Measurements from ENCODE around the gene RBM6.

RBM6 gene

DNA sequence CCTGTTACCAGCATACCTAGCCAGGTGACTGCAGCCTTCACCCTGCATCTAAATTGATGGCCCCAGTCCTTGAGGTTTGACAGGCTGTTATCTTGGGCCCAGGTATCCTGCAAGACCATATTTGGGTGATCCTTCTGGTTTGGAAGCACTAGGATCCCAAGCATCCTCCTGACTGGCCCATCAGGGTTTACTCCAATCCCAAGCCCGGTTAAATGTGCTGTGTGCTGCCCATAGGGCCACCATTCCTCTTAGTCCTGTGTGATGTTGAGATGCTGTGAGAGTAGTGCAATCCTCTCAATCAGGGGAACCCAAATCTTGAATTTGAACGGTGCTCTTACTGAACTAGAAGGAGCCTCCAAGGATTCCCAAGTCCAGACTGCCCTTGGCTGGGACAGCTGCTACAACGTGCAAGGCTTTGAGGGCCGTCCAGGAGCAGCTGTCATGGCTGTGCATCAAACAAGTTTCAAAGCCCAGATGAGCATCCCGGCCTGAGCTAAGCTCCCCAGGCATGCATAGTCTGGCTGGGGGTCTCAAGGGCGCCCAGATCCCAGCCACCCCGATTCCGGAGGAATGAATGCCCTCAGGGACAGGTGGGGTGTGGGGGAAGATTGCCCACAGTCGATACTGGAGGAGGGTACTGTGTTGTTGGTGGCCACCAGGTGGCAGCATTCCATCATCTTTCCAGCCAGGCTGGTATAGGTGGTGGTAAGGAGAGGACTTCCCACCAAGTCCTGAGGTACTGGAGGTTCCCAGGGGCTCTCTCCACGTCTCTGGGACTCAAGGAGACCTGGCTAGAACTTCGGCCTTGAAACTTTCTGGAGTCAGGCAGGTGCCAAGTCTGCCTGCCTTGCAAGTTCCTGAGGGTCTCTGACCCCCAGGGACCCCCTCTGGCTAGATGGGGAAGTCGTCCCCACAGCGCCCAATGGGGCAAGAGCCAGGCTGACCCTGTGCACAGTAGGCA is 181.4 kb downstream of the RBM6 start:
- Histone ChIP-seq H3K36me3 (ENCODE audit: control insufficient read depth, insufficient read depth, low read length) (peaks cover 30% of the 10 kb centered on the region), H3K27ac (ENCODE audit: low read depth, low read length) (no peak overlapping the region)

GRCh38 chr3:50122071-50122470 is 182.1 kb downstream of the RBM6 start:
- peaks cover 6% of the 10 kb centered on the region for H3K4me1 ChIP-seq (ENCODE audit: control insufficient read depth, insufficient read depth, low read length)
- H3K9ac ChIP-seq (ENCODE audit: low read length): no peak overlapping the region
- no peak overlapping the region for H3K27ac ChIP-seq (ENCODE audit: low read depth, low read length)
- H3K36me3 ChIP-seq (ENCODE audit: control insufficient read depth, insufficient read depth, low read length): peaks cover 23% of the 10 kb centered on the region
- H3K4me3 ChIP-seq (ENCODE audit: low read length): no peak overlapping the region
- no peaks in the 10 kb centered on the region for H3K27me3 ChIP-seq (ENCODE audit: control insufficient read depth, insufficient read depth, low read length)

More for the DNA sequence above, 181.4 kb downstream of the RBM6 start:
- Histone ChIP-seq H3K9ac (ENCODE audit: low read length) (no peak overlapping the region), H3K27me3 (ENCODE audit: control insufficient read depth, insufficient read depth, low read length) (no peaks in the 10 kb centered on the region), H3K4me1 (ENCODE audit: control insufficient read depth, insufficient read depth, low read length) (peaks cover 5% of the 10 kb centered on the region), H3K4me3 (ENCODE audit: low read length) (no peak overlapping the region)

- H3K4me3 ChIP-seq (ENCODE audit: low read length): no peak overlapping the region
- H3K27me3 ChIP-seq (ENCODE audit: control insufficient read depth, insufficient read depth, low read length): no peaks in the 10 kb centered on the region
- peaks cover 6% of the 10 kb centered on the region for H3K4me1 ChIP-seq (ENCODE audit: control insufficient read depth, insufficient read depth, low read length)
- H3K36me3 ChIP-seq (ENCODE audit: control insufficient read depth, insufficient read depth, low read length): peaks cover 17% of the 10 kb centered on the region
- no peak overlapping the region for H3K9ac ChIP-seq (ENCODE audit: low read length)
- no peak overlapping the region for H3K27ac ChIP-seq (ENCODE audit: low read depth, low read length)
These were observed 182.9 kb downstream of the RBM6 start for GRCh38 chr3:50122661-50123391.

DNA sequence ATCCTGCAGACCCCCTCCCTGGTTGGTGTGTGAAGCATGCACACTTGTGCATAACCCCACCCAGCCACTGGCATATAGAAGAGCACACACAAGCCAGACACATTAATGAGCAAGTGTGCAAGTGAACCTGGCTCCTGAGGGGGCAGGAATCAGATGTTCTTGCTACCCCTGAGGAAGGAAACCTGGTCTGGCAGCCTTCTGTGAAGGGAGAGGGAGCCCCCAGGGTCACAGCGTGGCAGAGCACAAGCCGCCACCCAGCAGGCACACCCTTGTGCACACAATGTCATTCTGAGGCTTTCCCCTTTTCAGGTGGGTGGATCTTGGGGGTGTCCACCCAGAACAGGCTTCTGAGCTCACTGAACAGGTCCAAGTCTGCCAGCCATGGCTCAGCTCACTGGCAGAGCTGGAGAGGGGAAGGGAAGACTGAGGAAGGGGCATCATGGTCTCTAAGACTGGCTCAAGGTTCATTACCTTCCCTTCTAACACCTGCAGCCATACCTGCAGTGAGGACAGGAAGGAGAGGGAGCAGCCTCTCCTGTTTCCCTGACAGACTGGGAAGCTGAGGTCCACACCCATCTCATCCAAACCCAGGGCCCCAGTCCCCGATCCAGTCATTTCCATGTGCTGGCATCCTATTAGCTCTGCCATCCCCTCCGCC is 183.6 kb downstream of the RBM6 start:
- Histone ChIP-seq H3K4me3 (ENCODE audit: low read length) (no peak overlapping the region), H3K4me1 (ENCODE audit: control insufficient read depth, insufficient read depth, low read length) (peaks cover 6% of the 10 kb centered on the region), H3K27me3 (ENCODE audit: control insufficient read depth, insufficient read depth, low read length) (no peaks in the 10 kb centered on the region), H3K36me3 (ENCODE audit: control insufficient read depth, insufficient read depth, low read length) (peaks cover 10% of the 10 kb centered on the region), H3K9ac (ENCODE audit: low read length) (no peak overlapping the region), H3K27ac (ENCODE audit: low read depth, low read length) (no peak overlapping the region)

DNA sequence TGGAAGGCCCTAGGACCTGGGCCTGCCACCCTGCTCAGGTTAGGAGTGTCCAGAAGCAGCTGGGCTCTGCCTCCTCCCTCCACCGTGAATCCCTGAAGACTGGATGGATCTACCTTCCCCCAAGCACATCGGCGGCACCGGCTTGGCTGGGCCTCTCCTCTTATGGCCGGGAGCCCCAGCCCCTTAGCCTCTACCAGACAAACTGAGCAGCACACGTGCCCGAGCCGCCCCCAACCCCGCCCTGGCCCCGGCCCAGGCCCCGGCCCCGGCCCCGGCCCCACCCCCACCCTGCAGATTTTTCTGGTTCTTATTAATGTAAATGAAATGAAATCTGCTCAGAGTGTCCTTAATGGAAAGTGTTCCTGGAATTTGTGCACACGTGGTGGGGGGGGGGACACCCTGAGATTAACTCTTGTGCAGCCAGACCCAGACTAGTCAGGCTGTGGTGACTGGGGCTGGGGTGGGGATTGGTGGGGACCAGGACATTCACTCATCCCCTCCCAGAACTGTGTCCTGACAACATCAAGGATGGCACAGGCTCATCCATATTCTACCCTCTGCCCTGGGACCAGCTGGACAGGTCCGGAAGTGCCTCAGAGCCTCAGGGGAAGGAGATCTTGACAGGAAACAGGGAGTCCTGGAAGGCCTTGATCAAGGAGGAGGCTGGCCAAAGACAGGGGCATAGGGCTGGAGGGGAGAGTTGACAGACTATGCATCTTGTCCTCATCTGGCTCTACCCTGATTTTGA is 184.3 kb downstream of the RBM6 start:
- Histone ChIP-seq H3K27ac (ENCODE audit: low read depth, low read length) (no peak overlapping the region), H3K4me1 (ENCODE audit: control insufficient read depth, insufficient read depth, low read length) (peaks cover 6% of the 10 kb centered on the region), H3K4me3 (ENCODE audit: low read length) (no peak overlapping the region), H3K36me3 (ENCODE audit: control insufficient read depth, insufficient read depth, low read length) (peaks cover 9% of the 10 kb centered on the region), H3K27me3 (ENCODE audit: control insufficient read depth, insufficient read depth, low read length) (no peaks in the 10 kb centered on the region), H3K9ac (ENCODE audit: low read length) (no peak overlapping the region)

DNA sequence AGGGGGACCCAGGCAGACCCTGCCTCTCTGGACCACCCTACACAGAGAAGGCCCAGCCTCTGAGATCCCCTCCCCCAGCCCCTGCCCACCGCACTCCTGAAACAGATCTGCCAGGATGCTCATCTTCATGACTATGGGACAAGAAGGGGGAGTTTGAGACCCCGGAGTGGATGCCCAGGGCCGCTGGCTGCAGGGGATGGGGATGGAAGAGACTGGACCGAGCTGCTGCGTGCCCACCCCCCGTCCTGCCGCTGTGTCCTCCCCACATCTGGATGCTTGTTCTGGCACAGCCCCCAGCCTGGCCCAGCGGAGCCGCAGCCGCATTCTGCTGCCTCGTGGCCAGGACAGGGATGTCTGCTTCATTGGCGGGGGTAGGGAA is 184.8 kb downstream of the RBM6 start:
- no peak overlapping the region for H3K9ac ChIP-seq (ENCODE audit: low read length)
- H3K4me1 ChIP-seq (ENCODE audit: control insufficient read depth, insufficient read depth, low read length): peaks cover 6% of the 10 kb centered on the region
- no peaks in the 10 kb centered on the region for H3K27me3 ChIP-seq (ENCODE audit: control insufficient read depth, insufficient read depth, low read length)
- peaks cover 8% of the 10 kb centered on the region for H3K36me3 ChIP-seq (ENCODE audit: control insufficient read depth, insufficient read depth, low read length)
- no peak overlapping the region for H3K27ac ChIP-seq (ENCODE audit: low read depth, low read length)
- no peak overlapping the region for H3K4me3 ChIP-seq (ENCODE audit: low read length)

- Histone ChIP-seq H3K36me3 (ENCODE audit: control insufficient read depth, insufficient read depth, low read length) (peaks cover 5% of the 10 kb centered on the region), H3K9ac (ENCODE audit: low read length) (no peak overlapping the region), H3K27me3 (ENCODE audit: control insufficient read depth, insufficient read depth, low read length) (no peaks in the 10 kb centered on the region), H3K4me3 (ENCODE audit: low read length) (no peak overlapping the region), H3K4me1 (ENCODE audit: control insufficient read depth, insufficient read depth, low read length) (peaks cover 6% of the 10 kb centered on the region), H3K27ac (ENCODE audit: low read depth, low read length) (no peak overlapping the region)
These were observed 185.8 kb downstream of the RBM6 start for GRCh38 chr3:50125541-50126286.

GRCh38 chr3:50126287-50127211 is 186.6 kb downstream of the RBM6 start:
- Histone ChIP-seq H3K4me1 (ENCODE audit: control insufficient read depth, insufficient read depth, low read length) (peaks cover 6% of the 10 kb centered on the region), H3K27me3 (ENCODE audit: control insufficient read depth, insufficient read depth, low read length) (no peaks in the 10 kb centered on the region), H3K36me3 (ENCODE audit: control insufficient read depth, insufficient read depth, low read length) (no peaks in the 10 kb centered on the region), H3K9ac (ENCODE audit: low read length) (no peak overlapping the region), H3K4me3 (ENCODE audit: low read length) (no peak overlapping the region), H3K27ac (ENCODE audit: low read depth, low read length) (no peak overlapping the region)
